HepG2 (cell line): ENCODE measurements around the gene HILPDA. TPM values are rescaled to one million over a fixed set of nuclear protein-coding genes. Genes with fewer than 3 reads are reported as not detected.

Source experiments
- ISX ChIP-seq: sonication (generic); formaldehyde crosslinking; conservative IDR thresholded peaks from 2 replicates; pipeline ENCODE4 v1.5.0; 2020; ENCODE audit warnings: missing genetic modification reagents
- NFIB ChIP-seq: sonication (generic); formaldehyde crosslinking; IDR thresholded peaks from 2 replicates; pipeline ENCODE4 v1.9.0; 2021; ENCODE audit warnings: missing genetic modification reagents, mild to moderate bottlenecking, borderline replicate concordance
- SP5 ChIP-seq: IDR thresholded peaks from 2 replicates; pipeline ENCODE4 v1.6.1; 2016; ENCODE audit warnings: low read depth, borderline replicate concordance
- ZFP1 ChIP-seq: IDR thresholded peaks from 2 replicates; pipeline ENCODE4 v1.6.1; 2016
- ZFP62 ChIP-seq: sonication (generic); formaldehyde crosslinking; IDR thresholded peaks from 2 replicates; pipeline ENCODE4 v1.4.0; 2020; ENCODE audit warnings: missing genetic modification reagents
- ZNF766 ChIP-seq: sonication (generic); formaldehyde crosslinking; IDR thresholded peaks from 2 replicates; pipeline ENCODE4 v1.5.0; 2020; ENCODE audit warnings: missing genetic modification reagents, borderline replicate concordance
- ZNF768 ChIP-seq: sonication (generic); formaldehyde crosslinking; IDR thresholded peaks from 2 replicates; pipeline ENCODE4 v1.4.0; 2020; ENCODE audit warnings: missing genetic modification reagents
- ZSCAN12 ChIP-seq: sonication (generic); formaldehyde crosslinking; IDR thresholded peaks from 2 replicates; pipeline ENCODE4 v1.9.0; 2021; ENCODE audit warnings: mild to moderate bottlenecking, missing genetic modification reagents
- polyA plus RNA-seq, 8 experiments: library from polyadenylated mRNA; depleted of rRNA in 3 of 8; stranded (reverse) in 7 of 8; unstranded in 1 of 8; fragments of >200 nt; fragmentation: Illumina TruSeq in 4 of 8; extraction: Trizol in 4 of 8; gene quantifications; 2 replicates each; pipeline versions ENCODE4 v1.2.1 to v1.2.3, GENCODE V29; 2011 to 2016; ENCODE audit warnings: low read depth in 4 of 8, missing spikeins in 1 of 8, mixed read lengths in 1 of 8; ENCODE audit not compliant: insufficient read depth in 1 of 8
- total RNA-seq, 5 experiments: library from RNA; depleted of rRNA; stranded (reverse); fragments of >200 nt; fragmentation: Illumina TruSeq; extraction: Trizol; gene quantifications; 2 replicates each; pipeline ENCODE4 v1.2.3, GENCODE V29; 2016; ENCODE audit warnings: low read depth in 1 of 5
- TF ChIP-seq, protein P1 (sequence below): IDR thresholded peaks from 2 replicates; pipeline ENCODE4 v1.6.1; 2016; ENCODE audit warnings: missing compliant biosample characterization, missing genetic modification reagents, borderline replicate concordance
- TF ChIP-seq, protein P2 (sequence below): sonication (generic); formaldehyde crosslinking; IDR thresholded peaks from 2 replicates; pipeline ENCODE4 v1.5.0; 2020; ENCODE audit warnings: mild to moderate bottlenecking, missing genetic modification reagents, borderline replicate concordance
- TF ChIP-seq, protein P3 (sequence below): IDR thresholded peaks from 2 replicates; pipeline ENCODE4 v1.6.1; 2018; ENCODE audit warnings: missing genetic modification reagents
- TF ChIP-seq, protein P4 (sequence below), 2 experiments: sonication (generic) in 1 of 2; formaldehyde crosslinking in 1 of 2; IDR thresholded peaks; 2 replicates each; pipeline versions ENCODE4 v1.6.1 to v1.9.0; 2014 to 2022; ENCODE audit warnings: antibody characterized with exemption in 1 of 2, borderline replicate concordance in 1 of 2, inconsistent platforms in 1 of 2, low read depth in 1 of 2, missing genetic modification reagents in 1 of 2

The HILPDA gene
- total and polyA plus RNA-seq, 2 of the 13 experiments (the other 11 are each of a cell fraction or from before 2014, with no cell fraction given) = 11.1 to 44.0 TPM

DNA sequence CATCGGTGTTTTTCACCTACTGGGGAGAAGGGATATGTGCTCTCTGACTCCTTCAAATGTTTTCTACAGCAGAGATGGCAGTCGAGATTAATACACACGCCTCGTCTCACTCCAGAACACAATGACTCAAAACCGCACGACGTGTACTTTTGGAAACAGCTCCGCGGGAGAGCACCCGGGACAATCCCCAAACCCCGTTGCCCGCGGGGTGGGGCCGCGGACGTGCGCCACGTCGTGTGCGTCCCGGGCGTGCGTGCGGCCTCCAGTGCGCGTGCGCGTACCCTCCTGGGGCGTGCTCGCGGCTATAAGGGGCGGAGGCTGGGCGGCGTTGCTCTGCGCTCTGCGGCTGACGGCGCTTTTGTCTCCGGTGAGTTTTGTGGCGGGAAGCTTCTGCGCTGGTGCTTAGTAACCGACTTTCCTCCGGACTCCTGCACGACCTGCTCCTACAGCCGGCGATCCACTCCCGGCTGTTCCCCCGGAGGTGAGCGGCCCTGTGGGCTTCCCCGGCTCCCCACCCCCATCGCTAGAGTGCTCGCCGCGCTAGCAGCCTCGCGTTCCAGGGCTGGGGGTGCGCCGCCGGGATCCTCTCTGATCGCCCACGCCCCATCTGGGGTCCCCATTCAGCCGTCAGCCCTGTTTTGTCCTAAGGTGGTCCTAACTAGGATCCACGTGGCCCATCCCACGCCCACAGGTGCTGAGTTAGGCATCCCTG lies at the start of gene HILPDA (continued):
- TF ChIP-seq, protein P1, sequence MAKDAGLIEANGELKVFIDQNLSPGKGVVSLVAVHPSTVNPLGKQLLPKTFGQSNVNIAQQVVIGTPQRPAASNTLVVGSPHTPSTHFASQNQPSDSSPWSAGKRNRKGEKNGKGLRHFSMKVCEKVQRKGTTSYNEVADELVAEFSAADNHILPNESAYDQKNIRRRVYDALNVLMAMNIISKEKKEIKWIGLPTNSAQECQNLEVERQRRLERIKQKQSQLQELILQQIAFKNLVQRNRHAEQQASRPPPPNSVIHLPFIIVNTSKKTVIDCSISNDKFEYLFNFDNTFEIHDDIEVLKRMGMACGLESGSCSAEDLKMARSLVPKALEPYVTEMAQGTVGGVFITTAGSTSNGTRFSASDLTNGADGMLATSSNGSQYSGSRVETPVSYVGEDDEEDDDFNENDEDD (CRISPR knock-in tag) = peak; percentile 57; the same call in 1 of the 2 replicates
- TF ChIP-seq SP5 (CRISPR knock-in tag) (peak; percentile 79), ZSCAN12 (CRISPR knock-in tag) (no peak), NFIB (CRISPR knock-in tag) (no peak), ISX (CRISPR knock-in tag) (no peak), ZNF766 (CRISPR knock-in tag) (peak; percentile 40; the same call in 1 of the 2 replicates), ZFP62 (CRISPR knock-in tag) (no peak), ZFP1 (no peak), ZNF768 (CRISPR knock-in tag) (peak; percentile 44; the same call in 1 of the 2 replicates)
- TF ChIP-seq, protein P2, sequence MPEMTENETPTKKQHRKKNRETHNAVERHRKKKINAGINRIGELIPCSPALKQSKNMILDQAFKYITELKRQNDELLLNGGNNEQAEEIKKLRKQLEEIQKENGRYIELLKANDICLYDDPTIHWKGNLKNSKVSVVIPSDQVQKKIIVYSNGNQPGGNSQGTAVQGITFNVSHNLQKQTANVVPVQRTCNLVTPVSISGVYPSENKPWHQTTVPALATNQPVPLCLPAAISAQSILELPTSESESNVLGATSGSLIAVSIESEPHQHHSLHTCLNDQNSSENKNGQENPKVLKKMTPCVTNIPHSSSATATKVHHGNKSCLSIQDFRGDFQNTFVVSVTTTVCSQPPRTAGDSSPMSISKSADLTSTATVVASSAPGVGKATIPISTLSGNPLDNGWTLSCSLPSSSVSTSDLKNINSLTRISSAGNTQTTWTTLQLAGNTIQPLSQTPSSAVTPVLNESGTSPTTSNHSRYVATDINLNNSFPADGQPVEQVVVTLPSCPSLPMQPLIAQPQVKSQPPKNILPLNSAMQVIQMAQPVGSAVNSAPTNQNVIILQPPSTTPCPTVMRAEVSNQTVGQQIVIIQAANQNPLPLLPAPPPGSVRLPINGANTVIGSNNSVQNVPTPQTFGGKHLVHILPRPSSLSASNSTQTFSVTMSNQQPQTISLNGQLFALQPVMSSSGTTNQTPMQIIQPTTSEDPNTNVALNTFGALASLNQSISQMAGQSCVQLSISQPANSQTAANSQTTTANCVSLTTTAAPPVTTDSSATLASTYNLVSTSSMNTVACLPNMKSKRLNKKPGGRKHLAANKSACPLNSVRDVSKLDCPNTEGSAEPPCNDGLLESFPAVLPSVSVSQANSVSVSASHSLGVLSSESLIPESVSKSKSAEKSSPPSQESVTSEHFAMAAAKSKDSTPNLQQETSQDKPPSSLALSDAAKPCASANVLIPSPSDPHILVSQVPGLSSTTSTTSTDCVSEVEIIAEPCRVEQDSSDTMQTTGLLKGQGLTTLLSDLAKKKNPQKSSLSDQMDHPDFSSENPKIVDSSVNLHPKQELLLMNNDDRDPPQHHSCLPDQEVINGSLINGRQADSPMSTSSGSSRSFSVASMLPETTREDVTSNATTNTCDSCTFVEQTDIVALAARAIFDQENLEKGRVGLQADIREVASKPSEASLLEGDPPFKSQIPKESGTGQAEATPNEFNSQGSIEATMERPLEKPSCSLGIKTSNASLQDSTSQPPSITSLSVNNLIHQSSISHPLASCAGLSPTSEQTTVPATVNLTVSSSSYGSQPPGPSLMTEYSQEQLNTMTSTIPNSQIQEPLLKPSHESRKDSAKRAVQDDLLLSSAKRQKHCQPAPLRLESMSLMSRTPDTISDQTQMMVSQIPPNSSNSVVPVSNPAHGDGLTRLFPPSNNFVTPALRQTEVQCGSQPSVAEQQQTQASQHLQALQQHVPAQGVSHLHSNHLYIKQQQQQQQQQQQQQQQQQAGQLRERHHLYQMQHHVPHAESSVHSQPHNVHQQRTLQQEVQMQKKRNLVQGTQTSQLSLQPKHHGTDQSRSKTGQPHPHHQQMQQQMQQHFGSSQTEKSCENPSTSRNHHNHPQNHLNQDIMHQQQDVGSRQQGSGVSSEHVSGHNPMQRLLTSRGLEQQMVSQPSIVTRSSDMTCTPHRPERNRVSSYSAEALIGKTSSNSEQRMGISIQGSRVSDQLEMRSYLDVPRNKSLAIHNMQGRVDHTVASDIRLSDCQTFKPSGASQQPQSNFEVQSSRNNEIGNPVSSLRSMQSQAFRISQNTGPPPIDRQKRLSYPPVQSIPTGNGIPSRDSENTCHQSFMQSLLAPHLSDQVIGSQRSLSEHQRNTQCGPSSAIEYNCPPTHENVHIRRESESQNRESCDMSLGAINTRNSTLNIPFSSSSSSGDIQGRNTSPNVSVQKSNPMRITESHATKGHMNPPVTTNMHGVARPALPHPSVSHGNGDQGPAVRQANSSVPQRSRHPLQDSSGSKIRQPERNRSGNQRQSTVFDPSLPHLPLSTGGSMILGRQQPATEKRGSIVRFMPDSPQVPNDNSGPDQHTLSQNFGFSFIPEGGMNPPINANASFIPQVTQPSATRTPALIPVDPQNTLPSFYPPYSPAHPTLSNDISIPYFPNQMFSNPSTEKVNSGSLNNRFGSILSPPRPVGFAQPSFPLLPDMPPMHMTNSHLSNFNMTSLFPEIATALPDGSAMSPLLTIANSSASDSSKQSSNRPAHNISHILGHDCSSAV (CRISPR knock-in tag) = no peak
- TF ChIP-seq, protein P3, sequence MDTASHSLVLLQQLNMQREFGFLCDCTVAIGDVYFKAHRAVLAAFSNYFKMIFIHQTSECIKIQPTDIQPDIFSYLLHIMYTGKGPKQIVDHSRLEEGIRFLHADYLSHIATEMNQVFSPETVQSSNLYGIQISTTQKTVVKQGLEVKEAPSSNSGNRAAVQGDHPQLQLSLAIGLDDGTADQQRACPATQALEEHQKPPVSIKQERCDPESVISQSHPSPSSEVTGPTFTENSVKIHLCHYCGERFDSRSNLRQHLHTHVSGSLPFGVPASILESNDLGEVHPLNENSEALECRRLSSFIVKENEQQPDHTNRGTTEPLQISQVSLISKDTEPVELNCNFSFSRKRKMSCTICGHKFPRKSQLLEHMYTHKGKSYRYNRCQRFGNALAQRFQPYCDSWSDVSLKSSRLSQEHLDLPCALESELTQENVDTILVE (CRISPR knock-in tag) = no peak
- TF ChIP-seq, protein P4, sequence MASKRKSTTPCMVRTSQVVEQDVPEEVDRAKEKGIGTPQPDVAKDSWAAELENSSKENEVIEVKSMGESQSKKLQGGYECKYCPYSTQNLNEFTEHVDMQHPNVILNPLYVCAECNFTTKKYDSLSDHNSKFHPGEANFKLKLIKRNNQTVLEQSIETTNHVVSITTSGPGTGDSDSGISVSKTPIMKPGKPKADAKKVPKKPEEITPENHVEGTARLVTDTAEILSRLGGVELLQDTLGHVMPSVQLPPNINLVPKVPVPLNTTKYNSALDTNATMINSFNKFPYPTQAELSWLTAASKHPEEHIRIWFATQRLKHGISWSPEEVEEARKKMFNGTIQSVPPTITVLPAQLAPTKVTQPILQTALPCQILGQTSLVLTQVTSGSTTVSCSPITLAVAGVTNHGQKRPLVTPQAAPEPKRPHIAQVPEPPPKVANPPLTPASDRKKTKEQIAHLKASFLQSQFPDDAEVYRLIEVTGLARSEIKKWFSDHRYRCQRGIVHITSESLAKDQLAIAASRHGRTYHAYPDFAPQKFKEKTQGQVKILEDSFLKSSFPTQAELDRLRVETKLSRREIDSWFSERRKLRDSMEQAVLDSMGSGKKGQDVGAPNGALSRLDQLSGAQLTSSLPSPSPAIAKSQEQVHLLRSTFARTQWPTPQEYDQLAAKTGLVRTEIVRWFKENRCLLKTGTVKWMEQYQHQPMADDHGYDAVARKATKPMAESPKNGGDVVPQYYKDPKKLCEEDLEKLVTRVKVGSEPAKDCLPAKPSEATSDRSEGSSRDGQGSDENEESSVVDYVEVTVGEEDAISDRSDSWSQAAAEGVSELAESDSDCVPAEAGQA (IDR thresholded peaks at IDR 0.05; ENCODE audit: low read depth) = no peak; the same call in 1 of the 2 replicates
- TF ChIP-seq, protein P4 (CRISPR knock-in tag; IDR thresholded peaks at IDR 0.05; ENCODE audit: borderline replicate concordance) = no peak
